ENCODE data around the gene LEKR1.
"Not testable (repeated sequence)": the region's sequence is repeated elsewhere in the genome, so short reads cannot be mapped to it uniquely, and the experiment has no call there.

The LEKR1 gene

DNA sequence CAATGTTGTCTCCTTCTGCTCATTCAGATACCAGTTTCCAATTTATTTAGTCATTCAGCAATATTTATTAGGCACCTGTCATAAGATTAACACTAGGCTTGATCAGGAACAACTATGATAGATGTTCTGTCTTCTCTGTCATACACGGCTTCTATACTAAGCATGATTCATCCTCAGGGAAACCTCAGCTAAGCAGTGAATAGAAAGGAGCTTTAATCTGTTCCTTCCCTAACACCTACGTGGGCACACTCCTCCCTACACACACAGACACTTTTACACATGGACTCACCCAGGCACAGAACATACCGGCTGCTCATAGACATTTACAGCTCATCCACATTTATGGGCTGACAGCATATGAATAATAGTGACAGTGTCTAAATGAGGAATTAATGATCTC is 136.9 kb downstream of the LEKR1 start:
- TF ChIP-seq, protein P1, sequence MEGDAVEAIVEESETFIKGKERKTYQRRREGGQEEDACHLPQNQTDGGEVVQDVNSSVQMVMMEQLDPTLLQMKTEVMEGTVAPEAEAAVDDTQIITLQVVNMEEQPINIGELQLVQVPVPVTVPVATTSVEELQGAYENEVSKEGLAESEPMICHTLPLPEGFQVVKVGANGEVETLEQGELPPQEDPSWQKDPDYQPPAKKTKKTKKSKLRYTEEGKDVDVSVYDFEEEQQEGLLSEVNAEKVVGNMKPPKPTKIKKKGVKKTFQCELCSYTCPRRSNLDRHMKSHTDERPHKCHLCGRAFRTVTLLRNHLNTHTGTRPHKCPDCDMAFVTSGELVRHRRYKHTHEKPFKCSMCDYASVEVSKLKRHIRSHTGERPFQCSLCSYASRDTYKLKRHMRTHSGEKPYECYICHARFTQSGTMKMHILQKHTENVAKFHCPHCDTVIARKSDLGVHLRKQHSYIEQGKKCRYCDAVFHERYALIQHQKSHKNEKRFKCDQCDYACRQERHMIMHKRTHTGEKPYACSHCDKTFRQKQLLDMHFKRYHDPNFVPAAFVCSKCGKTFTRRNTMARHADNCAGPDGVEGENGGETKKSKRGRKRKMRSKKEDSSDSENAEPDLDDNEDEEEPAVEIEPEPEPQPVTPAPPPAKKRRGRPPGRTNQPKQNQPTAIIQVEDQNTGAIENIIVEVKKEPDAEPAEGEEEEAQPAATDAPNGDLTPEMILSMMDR (conservative IDR thresholded peaks at IDR 0.05; ENCODE audit: low read depth): no peak
- no peak for DNase-seq (ENCODE audit: low spot score)
- ChIA-PET CTCF (no interaction called here), POLR2A (ENCODE audit: low non-redundant PET) (no interaction called here)
- no peak overlapping the region for H3K27ac ChIP-seq

DNA sequence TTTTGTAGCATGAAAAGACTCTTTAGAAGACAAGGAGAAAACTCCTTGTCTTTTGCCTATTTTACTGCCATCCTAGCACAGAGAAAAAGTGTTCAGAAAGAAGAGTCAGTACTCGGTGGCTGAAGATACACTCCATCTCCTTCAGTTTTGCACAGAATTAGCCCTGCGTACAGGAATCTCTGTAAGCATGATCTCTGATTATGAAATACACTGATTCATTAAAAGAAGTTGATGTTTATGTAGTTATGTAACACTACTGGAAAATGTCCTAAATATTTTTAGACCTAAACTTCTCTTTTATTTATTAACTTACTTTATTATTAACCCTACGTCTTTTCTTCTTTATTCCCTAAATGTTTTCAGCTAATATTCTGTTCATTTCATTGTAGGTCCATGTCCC is 138.4 kb downstream of the LEKR1 start:
- H3K27ac ChIP-seq: no peak overlapping the region
- TF ChIP-seq, protein P1 (conservative IDR thresholded peaks at IDR 0.05; ENCODE audit: low read depth): no peak
- POLR2A ChIA-PET (ENCODE audit: low non-redundant PET): no interaction called here
- CTCF ChIA-PET: no interaction called here
- no peak for DNase-seq (ENCODE audit: low spot score)

DNA sequence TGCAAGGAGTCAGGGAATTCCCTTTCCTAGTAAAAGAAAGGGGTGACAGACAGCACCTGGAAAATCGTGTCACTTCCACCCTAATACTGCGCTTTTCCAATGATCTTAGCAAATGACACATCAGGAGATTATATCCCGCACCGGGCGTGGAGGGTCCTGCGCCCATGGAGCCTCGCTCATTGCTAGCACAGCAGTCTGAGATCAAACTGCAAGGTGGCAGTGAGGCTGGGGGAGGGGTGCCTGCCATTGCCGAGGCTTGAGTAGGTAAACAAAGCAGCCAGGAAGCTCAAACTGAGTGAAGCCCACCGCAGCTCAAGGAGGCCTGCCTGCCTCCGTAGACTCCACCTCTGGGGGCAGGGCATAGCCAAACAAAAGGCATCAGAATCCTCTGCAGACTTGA is 140.2 kb downstream of the LEKR1 start:
- H3K27ac ChIP-seq; DNase-seq (ENCODE audit: low spot score); POLR2A ChIA-PET (ENCODE audit: low non-redundant PET); CTCF ChIA-PET: not testable (repeated sequence)

DNA sequence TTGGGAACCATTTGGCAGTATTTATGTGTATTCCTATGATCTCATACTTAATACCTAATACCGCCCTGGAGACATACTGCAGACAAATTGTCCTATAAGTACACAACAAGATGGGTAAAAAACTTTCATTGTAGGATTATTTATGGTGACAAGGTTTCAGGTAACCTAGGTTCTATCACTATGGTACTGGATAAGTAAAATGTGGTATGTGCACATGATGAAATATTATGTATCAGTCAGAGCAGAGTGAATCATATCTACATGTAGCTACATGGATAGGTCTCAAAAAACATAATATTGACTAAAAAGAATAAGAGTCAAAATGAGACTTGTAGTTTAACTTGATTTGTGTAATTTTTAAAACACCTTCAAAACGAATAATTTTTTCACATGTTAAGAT is 147.8 kb downstream of the LEKR1 start:
- TF ChIP-seq, protein P1 (conservative IDR thresholded peaks at IDR 0.05; ENCODE audit: low read depth): no peak
- ChIA-PET CTCF (interaction anchor here (0.6 kb wide), 1 partner anchor 180 kb away, joined by 3 read pairs; no protein-coding TSS in a partner anchor), POLR2A (ENCODE audit: low non-redundant PET) (interaction anchor here (0.8 kb wide), 1 partner anchor 298 kb away, joined by 3 read pairs; no protein-coding TSS in a partner anchor)
- peak; percentile 31 for DNase-seq (ENCODE audit: low spot score)
- H3K27ac ChIP-seq: no peak overlapping the region

DNA sequence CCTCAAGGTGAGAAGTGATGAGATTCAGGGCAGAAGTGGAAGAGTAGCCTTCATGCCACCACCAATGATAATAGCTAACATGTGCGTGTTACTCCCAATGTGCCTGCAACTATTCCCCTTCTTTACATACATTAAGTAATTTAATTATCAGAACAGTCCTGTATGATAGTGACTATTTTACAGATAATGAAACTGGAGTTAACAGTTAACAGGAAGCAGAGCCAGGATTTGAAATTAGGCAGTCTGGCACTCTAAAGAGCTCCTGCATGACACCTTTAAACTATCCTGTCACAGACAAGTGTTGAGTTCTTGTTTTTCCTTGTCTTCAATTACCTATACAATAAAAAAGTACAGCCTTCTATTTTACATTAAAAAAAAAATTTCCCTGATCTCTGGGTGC is 148.8 kb downstream of the LEKR1 start:
- TF ChIP-seq, protein P1 (conservative IDR thresholded peaks at IDR 0.05; ENCODE audit: low read depth): no peak
- CTCF ChIA-PET: interaction anchor here (0.6 kb wide), 1 partner anchor 92 kb away, joined by 3 read pairs; no protein-coding TSS in a partner anchor
- no peak for DNase-seq (ENCODE audit: low spot score)
- POLR2A ChIA-PET (ENCODE audit: low non-redundant PET): interaction anchor here (0.8 kb wide), 1 partner anchor 299 kb away, joined by 3 read pairs; no protein-coding TSS in a partner anchor
- no peak overlapping the region for H3K27ac ChIP-seq

DNA sequence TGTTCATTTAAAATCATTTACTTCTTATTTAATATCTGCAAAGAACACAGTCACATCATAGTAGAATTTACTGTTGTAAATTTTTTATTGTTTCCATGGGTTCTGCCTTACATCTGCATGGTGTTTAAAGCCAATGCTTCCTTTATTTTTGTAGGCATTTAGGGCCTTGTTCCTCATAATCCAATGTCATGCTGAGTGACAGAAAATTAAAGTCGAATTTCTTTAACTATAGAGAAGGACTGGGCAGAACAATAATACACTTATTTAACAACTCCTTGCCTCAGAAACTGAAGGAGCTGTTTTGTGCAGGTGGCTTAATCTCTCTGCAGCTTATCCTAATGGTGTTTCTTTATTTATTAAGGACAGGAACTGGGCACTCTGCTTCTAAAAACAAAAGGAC is 149.6 kb downstream of the LEKR1 start:
- TF ChIP-seq, protein P1 (conservative IDR thresholded peaks at IDR 0.05; ENCODE audit: low read depth): no peak
- POLR2A ChIA-PET (ENCODE audit: low non-redundant PET): no interaction called here
- DNase-seq (ENCODE audit: low spot score): no peak
- CTCF ChIA-PET: interaction anchor here (0.5 kb wide), 1 partner anchor 50 kb away, joined by 3 read pairs; no protein-coding TSS in a partner anchor
- no peak overlapping the region for H3K27ac ChIP-seq

DNA sequence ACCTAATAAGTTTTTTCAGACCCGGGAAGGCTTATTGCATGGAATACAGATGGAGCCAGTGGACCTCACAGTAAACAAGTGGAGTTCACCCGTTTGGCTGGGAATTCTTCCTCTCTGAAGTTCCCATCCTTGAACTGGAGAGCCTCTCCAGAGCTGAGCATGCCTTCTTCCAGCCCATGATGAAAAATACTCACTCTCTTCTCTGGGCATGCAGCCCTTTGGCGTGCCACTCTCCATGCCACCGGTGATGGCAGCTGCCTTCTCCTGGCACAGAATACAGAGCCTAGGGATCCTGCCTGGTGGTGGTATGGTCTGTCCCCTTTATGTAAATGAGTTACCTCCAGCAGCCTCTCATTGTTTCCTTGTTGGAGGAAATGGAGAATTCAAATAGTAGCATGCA is 150.8 kb downstream of the LEKR1 start:
- CTCF ChIA-PET: no interaction called here
- TF ChIP-seq, protein P1 (conservative IDR thresholded peaks at IDR 0.05; ENCODE audit: low read depth): no peak
- H3K27ac ChIP-seq: no peak overlapping the region
- DNase-seq (ENCODE audit: low spot score): no peak
- POLR2A ChIA-PET (ENCODE audit: low non-redundant PET): no interaction called here

All from RWPE1 (cell line).